Liver (tissue), 9 donors: ENCODE measurements around the gene PLCB1. TPM values are rescaled to one million over a fixed set of nuclear protein-coding genes. Genes with fewer than 3 reads are reported as not detected.

Source experiments
- DNase-seq: peaks from one replicate; pipeline ENCODE4 v3.0.0-alpha.2; 2017; ENCODE audit warnings: low spot score
- H3K27ac ChIP-seq, 2 donors: one replicate each; pipeline ENCODE4 v1.7.0; 2013; ENCODE audit warnings: inconsistent platforms in 2 of 2, low read length in 2 of 2, control low read depth in 1 of 2, low read depth in 1 of 2, mild to moderate bottlenecking in 1 of 2
- H3K27me3 ChIP-seq, 4 donors: one replicate each; pipeline versions ENCODE4 v1.6.1 to v1.7.0; 2013; ENCODE audit warnings: low read length in 3 of 4, inconsistent platforms in 1 of 4, mild to moderate bottlenecking in 1 of 4, moderate library complexity in 1 of 4; ENCODE audit not compliant: control insufficient read depth in 4 of 4, insufficient read depth in 4 of 4
- H3K36me3 ChIP-seq, 4 donors: one replicate each; pipeline versions ENCODE4 v1.6.1 to v1.7.0; 2013; ENCODE audit warnings: low read length in 3 of 4, mild to moderate bottlenecking in 3 of 4, low read depth in 1 of 4, moderate library complexity in 1 of 4; ENCODE audit not compliant: control insufficient read depth in 4 of 4, insufficient read depth in 3 of 4
- H3K4me1 ChIP-seq, 4 donors: one replicate each; pipeline versions ENCODE4 v1.6.1 to v1.7.0; 2013; ENCODE audit warnings: low read length in 3 of 4, mild to moderate bottlenecking in 3 of 4, moderate library complexity in 1 of 4; ENCODE audit not compliant: control insufficient read depth in 4 of 4, insufficient read depth in 4 of 4
- H3K4me3 ChIP-seq, 3 donors: one replicate each; pipeline versions ENCODE4 v1.6.1 to v1.7.0; 2013; ENCODE audit warnings: low read length in 3 of 3, control low read depth in 1 of 3, low read depth in 1 of 3, mild to moderate bottlenecking in 1 of 3
- H3K9ac ChIP-seq, 2 donors: one replicate each; pipeline ENCODE4 v1.7.0; 2013; ENCODE audit warnings: low read length in 2 of 2, mild to moderate bottlenecking in 2 of 2, moderate library complexity in 2 of 2, control low read depth in 1 of 2, low read depth in 1 of 2
- H3K9me3 ChIP-seq, 4 donors: one replicate each; pipeline versions ENCODE4 v1.6.1 to v1.7.0; 2013; ENCODE audit warnings: low read length in 3 of 4; ENCODE audit not compliant: control insufficient read depth in 4 of 4
- CTCF ChIP-seq: fragments of 150-350 bp; IDR thresholded peaks from 2 replicates; pipeline ENCODE4 v1.5.1; 2017; ENCODE audit warnings: improper control_type of control experiment, low read depth, low read length; ENCODE audit not compliant: missing input control
- EGR1 ChIP-seq, 2 donors: IDR thresholded peaks; 2 replicates each; pipeline ENCODE4 v1.6.1; 2016 to 2018; ENCODE audit warnings: antibody characterized with exemption in 2 of 2, low read depth in 2 of 2
- FOXA1 ChIP-seq: IDR thresholded peaks from 2 replicates; pipeline ENCODE4 v1.6.1; 2016; ENCODE audit warnings: antibody characterized with exemption
- FOXA2 ChIP-seq: IDR thresholded peaks from 2 replicates; pipeline ENCODE4 v1.6.1; 2016; ENCODE audit warnings: antibody characterized with exemption
- HNF4A ChIP-seq, 2 donors: conservative IDR thresholded peaks; 2 replicates each; pipeline ENCODE4 v1.6.1; 2016; ENCODE audit warnings: antibody characterized with exemption in 2 of 2, mild to moderate bottlenecking in 2 of 2
- HNF4G ChIP-seq: IDR thresholded peaks from 2 replicates; pipeline ENCODE4 v1.6.1; 2016; ENCODE audit warnings: antibody characterized with exemption
- JUND ChIP-seq, 2 donors: IDR thresholded peaks; 2 replicates each; pipeline ENCODE4 v1.6.1; 2016; ENCODE audit warnings: antibody characterized with exemption in 2 of 2
- MAX ChIP-seq: IDR thresholded peaks from 2 replicates; pipeline ENCODE4 v1.6.1; 2016; ENCODE audit warnings: antibody characterized with exemption
- RAD21 ChIP-seq, 2 donors: IDR thresholded peaks; 2 replicates each; pipeline ENCODE4 v1.6.1; 2016; ENCODE audit warnings: antibody characterized with exemption in 2 of 2, mild to moderate bottlenecking in 2 of 2
- REST ChIP-seq: IDR thresholded peaks from 2 replicates; pipeline ENCODE4 v1.6.1; 2016; ENCODE audit warnings: antibody characterized with exemption, mild to moderate bottlenecking
- RXRA ChIP-seq, 2 donors: IDR thresholded peaks; 2 replicates each; pipeline ENCODE4 v1.6.1; 2017 to 2018; ENCODE audit warnings: antibody characterized with exemption in 2 of 2, mild to moderate bottlenecking in 1 of 2
- TAF1 ChIP-seq: conservative IDR thresholded peaks from 2 replicates; pipeline ENCODE4 v1.6.1; 2016; ENCODE audit warnings: antibody characterized with exemption, mild to moderate bottlenecking
- YY1 ChIP-seq: IDR thresholded peaks from 2 replicates; pipeline ENCODE4 v1.6.1; 2016; ENCODE audit warnings: antibody characterized with exemption, mild to moderate bottlenecking
- ZBTB33 ChIP-seq: IDR thresholded peaks from 2 replicates; pipeline ENCODE4 v1.6.1; 2016; ENCODE audit warnings: antibody characterized with exemption
- WGBS: extraction: QIAGEN DNeasy Blood & Tissue Kit; methylation state at CpG from one replicate; pipeline ENCODE4 v1.1.7; 2013; 5-methylcytosine and 5-hydroxymethylcytosine counted together
- polyA plus RNA-seq, 2 donors: library from polyadenylated mRNA; stranded (reverse) in 1 of 2; unstranded in 1 of 2; fragments of 200-250 nt in 1 of 2; fragments of >200 nt in 1 of 2; fragmentation: Nextera tagmentation in 1 of 2; extraction: Ambion mirVana in 1 of 2; gene quantifications; one replicate each; pipeline versions ENCODE4 v1.2.1 to v1.2.3, GENCODE V29; 2013 to 2015
- total RNA-seq, 2 donors: library from RNA; depleted of rRNA; stranded (reverse); fragments of >200 nt; gene quantifications; one replicate each; pipeline ENCODE4 v1.2.3, GENCODE V29; 2014
- donor health status: healthy.
- donor health status: healthy.
- donor health status: healthy.
- donor health status: healthy.
- donor health status: healthy.

The PLCB1 gene
- total and polyA plus RNA-seq, 4 donors, result 3.7 to 13.5 (median 5.9) TPM

GRCh38 chr20:8118760-8119159, 13.3 kb upstream of the PLCB1 start:
- no peak overlapping the region for H3K4me3 ChIP-seq
- H3K27ac ChIP-seq, result no peak overlapping the region
- TF ChIP-seq CTCF, result no peak
- no peak for TF ChIP-seq RAD21 (IDR thresholded peaks at IDR 0.05)
- no peak for TF ChIP-seq TAF1
- no peak for TF ChIP-seq RXRA (IDR thresholded peaks at IDR 0.05)
- no peak for TF ChIP-seq FOXA2
- TF ChIP-seq MAX, result no peak
- TF ChIP-seq REST, result no peak
- TF ChIP-seq EGR1 (IDR thresholded peaks at IDR 0.05; ENCODE audit: low read depth in 2 of 2), result no peak
- no peak for TF ChIP-seq HNF4G
- TF ChIP-seq HNF4A (conservative IDR thresholded peaks at IDR 0.05), result no peak
- TF ChIP-seq FOXA1, result no peak
- peaks cover 0 to 7% (median 0%) of the 10 kb centered on the region in 4 donors for H3K27me3 ChIP-seq
- no peaks in the 10 kb centered on the region for H3K9me3 ChIP-seq
- no peaks in the 10 kb centered on the region for H3K36me3 ChIP-seq
- H3K9ac ChIP-seq, result no peak overlapping the region
- DNase-seq, result no peak
- no peaks in the 10 kb centered on the region for H3K4me1 ChIP-seq
- WGBS, result 92% methylated on average over 1 of the region's 1 CpG

- no peak overlapping the region for H3K27ac ChIP-seq
- H3K4me1 ChIP-seq, result no peaks in the 10 kb centered on the region
- peaks cover 0 to under 1% (median 0%) of the 10 kb centered on the region in 4 donors for H3K27me3 ChIP-seq
- H3K36me3 ChIP-seq, result no peaks in the 10 kb centered on the region
- no peak for DNase-seq
- H3K9me3 ChIP-seq, result no peaks in the 10 kb centered on the region
- no peak overlapping the region for H3K9ac ChIP-seq
- TF ChIP-seq HNF4A (conservative IDR thresholded peaks at IDR 0.05) (no peak), JUND (IDR thresholded peaks at IDR 0.05) (no peak), CTCF (no peak), YY1 (no peak), REST (no peak), ZBTB33 (no peak), RAD21 (IDR thresholded peaks at IDR 0.05) (no peak)
- WGBS, result 96% methylated on average over 1 of the region's 1 CpG
- H3K4me3 ChIP-seq, result no peak overlapping the region
These were observed 10.4 kb upstream of the PLCB1 start for GRCh38 chr20:8121666-8122065.
